GM23338 (cell line): ENCODE data around the gene C17orf114.

Source experiments
- ATAC-seq: fragments of 200-7000 bp; cut with Tn5 transposase; 3 replicates; pipeline ENCODE4 v1.9.1; 2020
- DNase-seq: peaks from one replicate; pipeline ENCODE4 v3.0.0-alpha.2; 2015; ENCODE audit warnings: low spot score
- H2AFZ ChIP-seq: fragments of 200-600 bp; sonication (generic); 2 replicates; pipeline ENCODE4 v1.8.0; 2016; ENCODE audit warnings: antibody characterized with exemption, mild to moderate bottlenecking, moderate library complexity
- H3F3A ChIP-seq: fragments of 200-600 bp; sonication (generic); replicated peaks from 2 replicates; pipeline ENCODE4 v1.8.0; 2017; ENCODE audit warnings: antibody characterized with exemption, mixed run types, low read depth
- H3K27ac ChIP-seq: fragments of 200-600 bp; sonication (generic); 2 replicates; pipeline ENCODE4 v1.6.1; 2016; ENCODE audit warnings: low read depth
- H3K27me3 ChIP-seq: fragments of 200-600 bp; sonication (generic); 2 replicates; pipeline ENCODE4 v1.8.0; 2016; ENCODE audit warnings: mild to moderate bottlenecking, mixed run types, moderate library complexity; ENCODE audit not compliant: insufficient read depth
- H3K36me3 ChIP-seq: fragments of 200-600 bp; sonication (generic); 2 replicates; pipeline ENCODE4 v1.8.0; 2016; ENCODE audit warnings: mild to moderate bottlenecking; ENCODE audit not compliant: insufficient read depth
- H3K4me1 ChIP-seq: fragments of 200-600 bp; sonication (generic); 2 replicates; pipeline ENCODE4 v1.8.0; 2016; ENCODE audit warnings: mild to moderate bottlenecking, moderate library complexity; ENCODE audit not compliant: insufficient read depth
- H3K4me2 ChIP-seq: fragments of 200-600 bp; sonication (generic); 2 replicates; pipeline ENCODE4 v1.7.1; 2017; ENCODE audit warnings: mixed run types
- H3K4me3 ChIP-seq: fragments of 200-600 bp; sonication (generic); 2 replicates; pipeline ENCODE4 v1.6.1; 2016; ENCODE audit warnings: mixed run types
- H3K79me2 ChIP-seq: fragments of 200-600 bp; sonication (generic); replicated peaks from 2 replicates; pipeline ENCODE4 v1.8.0; 2017; ENCODE audit warnings: mild to moderate bottlenecking; ENCODE audit not compliant: insufficient read depth
- H3K9me2 ChIP-seq: fragments of 200-600 bp; sonication (generic); 2 replicates; pipeline ENCODE4 v1.8.0; 2017; ENCODE audit not compliant: insufficient read depth
- H4K20me1 ChIP-seq: fragments of 200-600 bp; sonication (generic); replicated peaks from 2 replicates; pipeline ENCODE4 v1.8.0; 2017; ENCODE audit warnings: mild to moderate bottlenecking; ENCODE audit not compliant: insufficient read depth
- H3K27ac Mint-ChIP-seq: 2 replicates; pipeline ENCODE4 v1.8.0; 2020; ENCODE audit warnings: inconsistent platforms, mild to moderate bottlenecking, moderate library complexity, mixed read lengths
- H3K27me3 Mint-ChIP-seq: 3 replicates; pipeline ENCODE4 v1.8.0; 2022; ENCODE audit warnings: low read depth, mild to moderate bottlenecking, moderate library complexity, mixed read lengths, inconsistent platforms; ENCODE audit not compliant: insufficient read depth, poor library complexity
- H3K36me3 Mint-ChIP-seq: 3 replicates; pipeline ENCODE4 v1.8.0; 2021; ENCODE audit warnings: low read depth, mild to moderate bottlenecking, inconsistent platforms, moderate library complexity, mixed read lengths
- H3K4me1 Mint-ChIP-seq: 3 replicates; pipeline ENCODE4 v1.8.0; 2020; ENCODE audit warnings: mild to moderate bottlenecking, inconsistent platforms, mixed read lengths
- H3K4me3 Mint-ChIP-seq: 3 replicates; pipeline ENCODE4 v1.8.0; 2021; ENCODE audit warnings: moderate library complexity, mild to moderate bottlenecking, inconsistent platforms, mixed read lengths
- H3K9me3 Mint-ChIP-seq: 3 replicates; pipeline ENCODE4 v1.8.0; 2020; ENCODE audit warnings: moderate library complexity, mild to moderate bottlenecking, inconsistent platforms, mixed read lengths
- CREB1 ChIP-seq: fragments of 250-450 bp; sonication (Bioruptor Pico); IDR thresholded peaks from 2 replicates; pipeline ENCODE4 v1.5.0; 2020; ENCODE audit warnings: low read depth, mild to moderate bottlenecking, moderate library complexity
- ETS1 ChIP-seq: IDR thresholded peaks from 2 replicates; pipeline ENCODE4 v1.6.1; 2016; ENCODE audit warnings: antibody characterized with exemption
- EZH2 ChIP-seq: fragments of 200-600 bp; sonication (generic); IDR thresholded peaks from one replicate; pipeline ENCODE4 v1.8.0; 2017; ENCODE audit warnings: antibody characterized with exemption, mild to moderate bottlenecking, low read depth; ENCODE audit not compliant: unreplicated experiment
- EZH2phosphoT487 ChIP-seq: fragments of 200-600 bp; sonication (generic); IDR thresholded peaks from one replicate; pipeline ENCODE4 v1.8.1; 2018; ENCODE audit warnings: antibody characterized with exemption; ENCODE audit not compliant: unreplicated experiment
- JUNB ChIP-seq: IDR thresholded peaks from one replicate; pipeline ENCODE4 v1.6.1; 2016; ENCODE audit warnings: antibody characterized with exemption; ENCODE audit not compliant: unreplicated experiment
- NANOG ChIP-seq: IDR thresholded peaks from 2 replicates; pipeline ENCODE4 v1.6.1; 2016; ENCODE audit warnings: antibody characterized with exemption, borderline replicate concordance
- POLR2AphosphoS5 ChIP-seq: IDR thresholded peaks from 2 replicates; pipeline ENCODE4 v1.6.1; 2016; ENCODE audit warnings: antibody characterized with exemption, low read depth
- REST ChIP-seq: IDR thresholded peaks from one replicate; pipeline ENCODE4 v1.6.1; 2018; ENCODE audit warnings: antibody characterized with exemption; ENCODE audit not compliant: unreplicated experiment
- STAT1 ChIP-seq: IDR thresholded peaks from one replicate; pipeline ENCODE4 v1.6.1; 2016; ENCODE audit warnings: antibody characterized with exemption; ENCODE audit not compliant: unreplicated experiment
- ZNF114 ChIP-seq: fragments of 250-450 bp; sonication (Bioruptor Pico); IDR thresholded peaks from 2 replicates; pipeline ENCODE4 v1.5.0; 2020; ENCODE audit warnings: mild to moderate bottlenecking, moderate library complexity
- ZNF331 ChIP-seq: fragments of 250-450 bp; sonication (Bioruptor Pico); IDR thresholded peaks from 2 replicates; pipeline ENCODE4 v1.5.0; 2020; ENCODE audit warnings: low read depth, mild to moderate bottlenecking, moderate library complexity
- ZNF462 ChIP-seq: fragments of 250-450 bp; sonication (Bioruptor Pico); IDR thresholded peaks from 2 replicates; pipeline ENCODE4 v1.5.0; 2020; ENCODE audit warnings: mild to moderate bottlenecking, moderate library complexity
- TF ChIP-seq, protein P1 (sequence below), 2 experiments: fragments of 200-600 bp in 1 of 2; sonication (generic) in 1 of 2; conservative IDR thresholded peaks; 2 replicates each; pipeline versions ENCODE4 v1.5.1 to v1.6.1; 2016 to 2017; ENCODE audit warnings: antibody characterized with exemption in 2 of 2, low read depth in 2 of 2, mild to moderate bottlenecking in 2 of 2, moderate library complexity in 1 of 2

The C17orf114 gene

DNA sequence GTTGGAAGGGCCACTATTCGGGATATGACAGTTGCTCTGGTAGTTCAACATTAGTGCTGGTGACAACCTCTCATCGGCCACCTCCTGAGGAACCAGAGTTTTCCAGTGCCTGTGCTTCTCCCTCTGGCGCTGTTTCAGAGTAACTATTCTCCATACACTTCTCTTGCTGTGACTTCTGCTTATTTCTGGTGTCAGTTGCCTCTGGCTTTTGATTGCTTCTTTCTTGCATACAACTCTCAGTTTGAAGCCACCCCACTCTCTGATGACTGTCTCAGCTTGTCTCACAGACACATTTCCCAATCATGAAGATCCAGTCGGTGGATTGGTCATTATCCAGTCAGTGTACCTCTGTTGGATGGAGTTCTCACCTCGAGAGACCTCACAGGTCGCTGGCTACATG lies 33.8 kb downstream of the C17orf114 start:
- H3K27me3 Mint-ChIP-seq = peaks cover 6% of the 10 kb centered on the region
- H3K4me3 Mint-ChIP-seq = no peak overlapping the region
- Histone ChIP-seq H3K36me3 (no peaks in the 10 kb centered on the region), H3K4me1 (no peaks in the 10 kb centered on the region), H3K9me2 (no peaks in the 10 kb centered on the region), H3K4me2 (no peak overlapping the region), H3F3A (0 out of 2 replicates have a peak, but pooled peaks cover 2% of the 10 kb centered on the region), H3K4me3 (no peak overlapping the region), H3K79me2 (no peaks in the 10 kb centered on the region), H4K20me1 (no peaks in the 10 kb centered on the region), H2AFZ (no peak overlapping the region), H3K27me3 (no peaks in the 10 kb centered on the region), H3K27ac (no peak overlapping the region)
- ATAC-seq (no peak), DNase-seq (no peak)
- no peak overlapping the region for H3K27ac Mint-ChIP-seq
- TF ChIP-seq EZH2phosphoT487 = no peak
- no peak for TF ChIP-seq POLR2AphosphoS5
- no peak for TF ChIP-seq ZNF331 (CRISPR knock-in tag)
- no peak for TF ChIP-seq REST
- TF ChIP-seq EZH2 = no peak
- TF ChIP-seq ZNF114 (CRISPR knock-in tag) = no peak
- TF ChIP-seq NANOG = no peak
- TF ChIP-seq, protein P1, sequence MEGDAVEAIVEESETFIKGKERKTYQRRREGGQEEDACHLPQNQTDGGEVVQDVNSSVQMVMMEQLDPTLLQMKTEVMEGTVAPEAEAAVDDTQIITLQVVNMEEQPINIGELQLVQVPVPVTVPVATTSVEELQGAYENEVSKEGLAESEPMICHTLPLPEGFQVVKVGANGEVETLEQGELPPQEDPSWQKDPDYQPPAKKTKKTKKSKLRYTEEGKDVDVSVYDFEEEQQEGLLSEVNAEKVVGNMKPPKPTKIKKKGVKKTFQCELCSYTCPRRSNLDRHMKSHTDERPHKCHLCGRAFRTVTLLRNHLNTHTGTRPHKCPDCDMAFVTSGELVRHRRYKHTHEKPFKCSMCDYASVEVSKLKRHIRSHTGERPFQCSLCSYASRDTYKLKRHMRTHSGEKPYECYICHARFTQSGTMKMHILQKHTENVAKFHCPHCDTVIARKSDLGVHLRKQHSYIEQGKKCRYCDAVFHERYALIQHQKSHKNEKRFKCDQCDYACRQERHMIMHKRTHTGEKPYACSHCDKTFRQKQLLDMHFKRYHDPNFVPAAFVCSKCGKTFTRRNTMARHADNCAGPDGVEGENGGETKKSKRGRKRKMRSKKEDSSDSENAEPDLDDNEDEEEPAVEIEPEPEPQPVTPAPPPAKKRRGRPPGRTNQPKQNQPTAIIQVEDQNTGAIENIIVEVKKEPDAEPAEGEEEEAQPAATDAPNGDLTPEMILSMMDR (conservative IDR thresholded peaks at IDR 0.05; ENCODE audit: low read depth in 2 of 2) = no peak
- no peak for TF ChIP-seq CREB1 (CRISPR knock-in tag)
- TF ChIP-seq ZNF462 (CRISPR knock-in tag) = no peak
- TF ChIP-seq STAT1 = no peak
- TF ChIP-seq ETS1 = no peak
- no peak for TF ChIP-seq JUNB
- no peaks in the 10 kb centered on the region for H3K9me3 Mint-ChIP-seq
- H3K4me1 Mint-ChIP-seq = no peaks in the 10 kb centered on the region
- H3K36me3 Mint-ChIP-seq = no peaks in the 10 kb centered on the region
